Chondrocyte (in vitro differentiated cells): ENCODE measurements around the gene MKLN1. TPM values are rescaled to one million over a fixed set of nuclear protein-coding genes. Genes with fewer than 3 reads are reported as not detected.

ENCODE experiments used
- DNase-seq: peaks from one replicate; pipeline ENCODE4 v3.0.0; 2021; ENCODE audit warnings: mixed read lengths, low spot score
- H3K27ac Mint-ChIP-seq: one replicate; pipeline ENCODE4 v1.8.0; 2021; ENCODE audit warnings: mild to moderate bottlenecking, moderate library complexity, mixed read lengths; ENCODE audit not compliant: unreplicated experiment
- H3K27me3 Mint-ChIP-seq: 2 replicates; pipeline ENCODE4 v1.8.0; 2021; ENCODE audit warnings: low read depth, mixed read lengths
- H3K36me3 Mint-ChIP-seq: 2 replicates; pipeline ENCODE4 v1.8.0; 2021; ENCODE audit warnings: low read depth, mixed read lengths
- H3K4me1 Mint-ChIP-seq: 2 replicates; pipeline ENCODE4 v1.8.0; 2021; ENCODE audit warnings: low read depth, mild to moderate bottlenecking, mixed read lengths
- H3K4me3 Mint-ChIP-seq: one replicate; pipeline ENCODE4 v1.8.0; 2021; ENCODE audit warnings: mild to moderate bottlenecking, moderate library complexity, mixed read lengths; ENCODE audit not compliant: unreplicated experiment
- H3K9me3 Mint-ChIP-seq: 2 replicates; pipeline ENCODE4 v1.8.0; 2021; ENCODE audit warnings: low read depth, mixed read lengths
- total RNA-seq: library from RNA; stranded (reverse); gene quantifications from 3 replicates; pipeline ENCODE4 v1.2.1, GENCODE V29; 2021
- TF ChIP-seq, protein P1 (sequence below): fragments of 200-600 bp; sonication (generic); IDR thresholded peaks from 2 replicates; pipeline ENCODE4 v1.5.0; 2021; ENCODE audit warnings: antibody characterized with exemption, mild to moderate bottlenecking, moderate library complexity

MKLN1 gene
- total RNA-seq, 1 donor from 2014 or later: 33.4 TPM

DNA sequence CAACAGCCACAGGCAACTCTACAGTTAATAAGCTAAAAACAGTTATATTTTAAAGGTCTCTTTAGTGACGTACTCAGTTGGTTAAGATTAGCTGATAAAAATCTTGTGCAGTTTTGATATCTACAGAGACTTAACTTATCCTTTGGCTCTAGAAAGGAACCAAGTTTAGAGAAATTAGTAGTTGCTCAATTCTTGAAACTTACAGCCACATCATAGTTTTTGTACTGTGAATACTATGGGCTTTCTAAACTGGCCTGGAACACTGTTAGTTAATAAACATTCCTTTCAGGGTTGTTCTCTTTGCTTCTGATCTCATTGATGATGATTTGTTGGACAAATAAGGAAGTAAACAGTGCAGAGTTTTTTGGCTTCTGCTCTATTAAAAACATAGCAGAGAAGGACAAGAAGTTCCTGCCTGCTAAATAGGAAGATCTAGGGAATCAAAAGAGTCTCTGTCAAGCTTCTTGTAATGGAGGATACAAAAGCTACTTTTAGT lies 73.1 kb downstream of the MKLN1 start:
- Mint-ChIP-seq H3K4me1 (peaks cover 3% of the 10 kb centered on the region), H3K4me3 (no peak overlapping the region), H3K36me3 (peaks cover 28% of the 10 kb centered on the region), H3K9me3 (peaks cover 18% of the 10 kb centered on the region), H3K27ac (no peak overlapping the region), H3K27me3 (no peaks in the 10 kb centered on the region)
- TF ChIP-seq, protein P1, sequence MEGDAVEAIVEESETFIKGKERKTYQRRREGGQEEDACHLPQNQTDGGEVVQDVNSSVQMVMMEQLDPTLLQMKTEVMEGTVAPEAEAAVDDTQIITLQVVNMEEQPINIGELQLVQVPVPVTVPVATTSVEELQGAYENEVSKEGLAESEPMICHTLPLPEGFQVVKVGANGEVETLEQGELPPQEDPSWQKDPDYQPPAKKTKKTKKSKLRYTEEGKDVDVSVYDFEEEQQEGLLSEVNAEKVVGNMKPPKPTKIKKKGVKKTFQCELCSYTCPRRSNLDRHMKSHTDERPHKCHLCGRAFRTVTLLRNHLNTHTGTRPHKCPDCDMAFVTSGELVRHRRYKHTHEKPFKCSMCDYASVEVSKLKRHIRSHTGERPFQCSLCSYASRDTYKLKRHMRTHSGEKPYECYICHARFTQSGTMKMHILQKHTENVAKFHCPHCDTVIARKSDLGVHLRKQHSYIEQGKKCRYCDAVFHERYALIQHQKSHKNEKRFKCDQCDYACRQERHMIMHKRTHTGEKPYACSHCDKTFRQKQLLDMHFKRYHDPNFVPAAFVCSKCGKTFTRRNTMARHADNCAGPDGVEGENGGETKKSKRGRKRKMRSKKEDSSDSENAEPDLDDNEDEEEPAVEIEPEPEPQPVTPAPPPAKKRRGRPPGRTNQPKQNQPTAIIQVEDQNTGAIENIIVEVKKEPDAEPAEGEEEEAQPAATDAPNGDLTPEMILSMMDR: no peak
- DNase-seq: no peak

DNA sequence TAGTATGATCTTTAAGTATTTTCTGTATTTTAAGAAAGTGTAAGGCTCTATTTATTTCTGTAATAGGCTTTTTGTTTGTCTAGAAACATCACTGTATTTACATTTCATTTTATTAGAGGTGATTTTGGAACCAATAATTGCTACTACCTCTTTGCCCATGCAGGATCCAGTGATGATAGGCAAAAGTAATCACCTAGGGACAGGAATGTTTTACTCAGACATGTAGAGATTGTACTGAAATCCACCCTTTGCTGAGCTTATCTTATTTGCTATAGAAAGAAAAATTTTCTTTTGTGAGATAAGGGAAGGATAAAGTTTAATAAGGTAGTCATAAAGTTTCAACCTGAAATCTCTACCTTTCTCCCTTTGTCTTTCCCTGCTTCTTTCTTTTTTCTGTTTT lies 73.5 kb downstream of the MKLN1 start:
- H3K9me3 Mint-ChIP-seq: peaks cover 18% of the 10 kb centered on the region
- TF ChIP-seq, protein P1: no peak
- H3K36me3 Mint-ChIP-seq: peaks cover 28% of the 10 kb centered on the region
- H3K4me3 Mint-ChIP-seq: no peak overlapping the region
- no peaks in the 10 kb centered on the region for H3K27me3 Mint-ChIP-seq
- H3K4me1 Mint-ChIP-seq: peaks cover 3% of the 10 kb centered on the region
- H3K27ac Mint-ChIP-seq: no peak overlapping the region
- no peak for DNase-seq

DNA sequence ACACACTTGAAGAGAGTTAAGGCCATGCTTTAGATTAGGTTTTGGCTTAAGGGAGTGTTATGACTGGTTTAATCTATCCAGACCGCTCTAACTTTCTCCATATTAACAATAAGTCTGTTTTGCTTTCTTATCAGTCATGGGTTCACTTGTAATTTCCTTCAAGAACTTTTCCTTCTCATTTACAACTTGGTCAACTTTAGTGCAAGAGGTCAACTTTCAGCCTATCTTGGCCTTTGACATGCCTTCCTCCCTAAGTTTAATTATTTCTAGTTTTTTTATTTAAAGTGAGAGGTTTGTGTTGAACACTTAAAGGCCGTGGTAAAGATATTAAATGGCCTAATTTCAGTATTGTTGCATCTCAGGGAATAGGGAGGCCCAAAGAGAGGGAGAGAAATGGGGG lies 75.6 kb downstream of the MKLN1 start:
- H3K27ac Mint-ChIP-seq: no peak overlapping the region
- peaks cover 28% of the 10 kb centered on the region for H3K36me3 Mint-ChIP-seq
- no peak for DNase-seq
- H3K4me1 Mint-ChIP-seq: peaks cover 11% of the 10 kb centered on the region
- TF ChIP-seq, protein P1: no peak
- H3K27me3 Mint-ChIP-seq: no peaks in the 10 kb centered on the region
- peaks cover 18% of the 10 kb centered on the region for H3K9me3 Mint-ChIP-seq
- no peak overlapping the region for H3K4me3 Mint-ChIP-seq

DNA sequence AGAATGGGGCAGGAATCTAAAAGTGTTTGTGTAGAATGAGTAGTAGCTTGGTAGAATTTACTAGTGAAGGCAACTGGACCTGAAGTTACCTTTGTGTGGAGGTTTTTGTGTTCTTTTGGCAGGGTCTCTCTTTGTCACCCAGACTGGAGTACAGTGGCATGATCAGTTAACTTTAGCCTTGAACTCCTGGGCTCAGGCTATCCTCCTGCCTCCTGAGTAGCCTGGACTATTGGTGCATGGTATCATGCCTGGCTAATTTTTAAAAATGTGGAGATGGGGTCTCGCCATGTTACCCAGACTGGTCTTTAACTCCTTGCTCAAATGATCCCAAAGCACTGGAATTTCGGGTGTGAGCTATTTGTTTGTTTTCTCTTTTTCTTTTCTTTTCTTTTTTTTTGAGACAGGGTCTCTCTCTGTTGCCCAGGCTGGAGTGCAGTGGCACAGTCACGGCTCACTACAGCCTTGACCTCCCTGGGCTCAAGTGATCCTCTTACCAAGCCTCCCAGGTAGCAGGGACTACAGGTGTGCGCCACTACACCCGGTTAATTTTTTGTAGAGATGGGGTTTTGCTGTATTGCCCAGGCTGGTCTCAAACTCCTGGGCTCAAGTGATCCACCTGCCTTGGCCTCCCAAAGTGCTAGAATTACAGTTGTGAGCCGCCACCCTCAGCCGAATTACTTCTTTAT lies 76.7 kb downstream of the MKLN1 start:
- Mint-ChIP-seq H3K27ac (no peak overlapping the region), H3K9me3 (peaks cover 18% of the 10 kb centered on the region), H3K4me1 (peaks cover 15% of the 10 kb centered on the region), H3K27me3 (no peaks in the 10 kb centered on the region), H3K36me3 (peaks cover 26% of the 10 kb centered on the region), H3K4me3 (no peak overlapping the region)
- TF ChIP-seq, protein P1: no peak
- DNase-seq: no peak

DNA sequence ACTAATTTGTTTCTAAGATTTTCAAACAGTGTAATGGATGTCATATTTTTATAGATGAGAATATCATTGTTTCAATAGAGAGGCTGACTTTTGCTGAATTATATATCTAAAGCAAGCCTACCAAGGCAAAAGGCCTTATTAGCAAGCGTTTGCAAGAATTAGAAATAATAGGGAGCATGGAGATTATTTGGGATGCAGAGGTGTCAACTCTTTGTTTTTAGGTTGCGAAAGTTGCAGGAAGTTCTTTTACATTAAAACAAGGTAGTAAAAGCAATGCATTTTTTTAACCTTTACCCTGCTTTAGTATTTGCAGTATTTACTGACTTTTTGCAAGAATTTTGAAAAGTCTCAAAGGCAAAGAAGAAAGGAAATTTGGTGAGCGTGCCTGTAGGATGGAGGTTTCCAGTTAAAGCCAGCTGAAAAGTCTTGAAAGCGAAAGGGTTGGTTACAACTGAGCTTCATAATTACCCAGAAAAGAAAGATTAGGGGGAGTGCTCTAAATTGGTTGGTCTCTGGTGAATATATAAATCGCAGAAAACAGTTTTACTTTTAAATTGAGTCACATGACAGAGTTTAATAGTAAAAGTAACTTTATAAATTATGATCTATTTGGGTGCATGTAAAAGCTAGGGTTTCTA lies 81.6 kb downstream of the MKLN1 start:
- TF ChIP-seq, protein P1: no peak
- no peak for DNase-seq
- Mint-ChIP-seq H3K27me3 (no peaks in the 10 kb centered on the region), H3K36me3 (peaks cover 4% of the 10 kb centered on the region), H3K4me1 (peaks cover 17% of the 10 kb centered on the region), H3K4me3 (no peak overlapping the region), H3K9me3 (no peaks in the 10 kb centered on the region), H3K27ac (no peak overlapping the region)
